Adipocyte (in vitro differentiated cells): ENCODE results near the gene MCEE.

Experiments used
- DNase-seq: peaks from one replicate; pipeline ENCODE4 v3.0.0-alpha.2; 2015; ENCODE audit warnings: low read depth
- H3K27me3 ChIP-seq: replicated peaks from 2 replicates; pipeline ENCODE4 v1.7.0; 2013; ENCODE audit warnings: mild to moderate bottlenecking, low read length, moderate library complexity; ENCODE audit not compliant: control insufficient read depth, insufficient read depth
- H3K36me3 ChIP-seq: 2 replicates; pipeline ENCODE4 v1.7.0; 2013; ENCODE audit warnings: low read length, mild to moderate bottlenecking, moderate library complexity; ENCODE audit not compliant: control insufficient read depth, insufficient read depth, severe bottlenecking
- H3K4me1 ChIP-seq: 2 replicates; pipeline ENCODE4 v1.7.0; 2013; ENCODE audit warnings: mild to moderate bottlenecking, low read length, moderate library complexity; ENCODE audit not compliant: control insufficient read depth, insufficient read depth
- H3K4me3 ChIP-seq: 2 replicates; pipeline ENCODE4 v1.7.0; 2013; ENCODE audit warnings: mild to moderate bottlenecking, low read length, moderate library complexity
- H3K9ac ChIP-seq: 2 replicates; pipeline ENCODE4 v1.7.0; 2013; ENCODE audit warnings: mild to moderate bottlenecking, low read length, moderate library complexity
- H3K9me3 ChIP-seq: 2 replicates; pipeline ENCODE4 v1.7.0; 2013; ENCODE audit warnings: mild to moderate bottlenecking, low read length, moderate library complexity; ENCODE audit not compliant: control insufficient read depth

MCEE gene

GRCh38 chr2:71063216-71063615 lies 66.8 kb downstream of the MCEE start:
- peaks cover 29% of the 10 kb centered on the region for H3K4me1 ChIP-seq
- H3K9ac ChIP-seq: no peak overlapping the region
- no peaks in the 10 kb centered on the region for H3K9me3 ChIP-seq
- H3K27me3 ChIP-seq: peaks cover 5% of the 10 kb centered on the region
- no peak for DNase-seq
- H3K4me3 ChIP-seq: no peak overlapping the region
- no peaks in the 10 kb centered on the region for H3K36me3 ChIP-seq

- DNase-seq: no peak
- no peak overlapping the region for H3K4me3 ChIP-seq
- peaks cover 6% of the 10 kb centered on the region for H3K27me3 ChIP-seq
Measured at GRCh38 chr2:71060871-71061270, 69.2 kb downstream of the MCEE start.

GRCh38 chr2:71060211-71060610 lies 69.8 kb downstream of the MCEE start:
- H3K9me3 ChIP-seq: no peaks in the 10 kb centered on the region
- H3K4me1 ChIP-seq: peaks cover 12% of the 10 kb centered on the region
- no peak overlapping the region for H3K4me3 ChIP-seq
- no peak for DNase-seq
- H3K9ac ChIP-seq: no peak overlapping the region
- H3K27me3 ChIP-seq: peaks cover 6% of the 10 kb centered on the region
- H3K36me3 ChIP-seq: no peaks in the 10 kb centered on the region

More at GRCh38 chr2:71060871-71061270, 69.2 kb downstream of the MCEE start:
- Histone ChIP-seq H3K9me3 (no peaks in the 10 kb centered on the region), H3K4me1 (peaks cover 15% of the 10 kb centered on the region), H3K9ac (no peak overlapping the region), H3K36me3 (no peaks in the 10 kb centered on the region)
